ENCODE measurements around the gene ACIN1. TPM values are rescaled to one million over a fixed set of nuclear protein-coding genes. Genes with fewer than 3 reads are reported as not detected.

The ACIN1 gene
- total and polyA plus RNA-seq, 12 donors: 73.1 to 431 (median 133) TPM

DNA sequence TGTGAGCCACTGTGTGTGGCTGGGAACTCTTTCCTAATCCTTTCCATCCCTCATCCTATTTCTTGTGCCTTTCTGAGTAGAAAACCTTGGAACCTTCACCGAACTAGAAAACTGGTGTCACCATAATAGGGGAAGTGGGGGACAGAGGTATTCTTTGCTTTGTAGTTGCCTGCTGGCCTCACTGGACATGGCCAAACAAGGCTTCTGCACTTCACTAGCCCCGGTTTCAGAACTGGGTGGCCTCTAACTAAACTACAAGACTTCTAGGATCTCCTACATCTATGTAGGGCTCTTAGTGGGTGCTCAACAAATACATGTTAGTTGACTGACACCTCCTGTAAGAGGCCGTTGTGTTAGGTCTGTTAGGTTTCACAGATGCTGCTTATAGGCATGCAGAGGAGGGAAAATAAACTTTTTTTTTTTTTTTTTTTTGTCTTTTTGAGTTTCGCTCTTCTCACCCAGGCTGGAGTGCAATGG, 10.4 kb upstream of the ACIN1 start:
- intact Hi-C loops (cut with DNase I): no loop called here
- Histone ChIP-seq H3K4me3 (no peak overlapping the region), H3K27me3 (no peaks in the 10 kb centered on the region), H3K36me3 (replicated peaks in 1 of 2) (no peaks in the 10 kb centered on the region), H3K9me3 (replicated peaks in 1 of 3) (no peaks in the 10 kb centered on the region), H3K4me1 (replicated peaks in 1 of 2) (no peaks in the 10 kb centered on the region), H3K27ac (no peak overlapping the region)
- DNase-seq: no peak
- 86 to 92% (median 90%) methylated on average over 4 of the region's 4 CpGs for WGBS, 4 donors
- no peak for TF ChIP-seq POLR2A (IDR thresholded peaks at IDR 0.05)
- TF ChIP-seq, protein P1, sequence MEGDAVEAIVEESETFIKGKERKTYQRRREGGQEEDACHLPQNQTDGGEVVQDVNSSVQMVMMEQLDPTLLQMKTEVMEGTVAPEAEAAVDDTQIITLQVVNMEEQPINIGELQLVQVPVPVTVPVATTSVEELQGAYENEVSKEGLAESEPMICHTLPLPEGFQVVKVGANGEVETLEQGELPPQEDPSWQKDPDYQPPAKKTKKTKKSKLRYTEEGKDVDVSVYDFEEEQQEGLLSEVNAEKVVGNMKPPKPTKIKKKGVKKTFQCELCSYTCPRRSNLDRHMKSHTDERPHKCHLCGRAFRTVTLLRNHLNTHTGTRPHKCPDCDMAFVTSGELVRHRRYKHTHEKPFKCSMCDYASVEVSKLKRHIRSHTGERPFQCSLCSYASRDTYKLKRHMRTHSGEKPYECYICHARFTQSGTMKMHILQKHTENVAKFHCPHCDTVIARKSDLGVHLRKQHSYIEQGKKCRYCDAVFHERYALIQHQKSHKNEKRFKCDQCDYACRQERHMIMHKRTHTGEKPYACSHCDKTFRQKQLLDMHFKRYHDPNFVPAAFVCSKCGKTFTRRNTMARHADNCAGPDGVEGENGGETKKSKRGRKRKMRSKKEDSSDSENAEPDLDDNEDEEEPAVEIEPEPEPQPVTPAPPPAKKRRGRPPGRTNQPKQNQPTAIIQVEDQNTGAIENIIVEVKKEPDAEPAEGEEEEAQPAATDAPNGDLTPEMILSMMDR (IDR thresholded peaks at IDR 0.05): no peak

DNA sequence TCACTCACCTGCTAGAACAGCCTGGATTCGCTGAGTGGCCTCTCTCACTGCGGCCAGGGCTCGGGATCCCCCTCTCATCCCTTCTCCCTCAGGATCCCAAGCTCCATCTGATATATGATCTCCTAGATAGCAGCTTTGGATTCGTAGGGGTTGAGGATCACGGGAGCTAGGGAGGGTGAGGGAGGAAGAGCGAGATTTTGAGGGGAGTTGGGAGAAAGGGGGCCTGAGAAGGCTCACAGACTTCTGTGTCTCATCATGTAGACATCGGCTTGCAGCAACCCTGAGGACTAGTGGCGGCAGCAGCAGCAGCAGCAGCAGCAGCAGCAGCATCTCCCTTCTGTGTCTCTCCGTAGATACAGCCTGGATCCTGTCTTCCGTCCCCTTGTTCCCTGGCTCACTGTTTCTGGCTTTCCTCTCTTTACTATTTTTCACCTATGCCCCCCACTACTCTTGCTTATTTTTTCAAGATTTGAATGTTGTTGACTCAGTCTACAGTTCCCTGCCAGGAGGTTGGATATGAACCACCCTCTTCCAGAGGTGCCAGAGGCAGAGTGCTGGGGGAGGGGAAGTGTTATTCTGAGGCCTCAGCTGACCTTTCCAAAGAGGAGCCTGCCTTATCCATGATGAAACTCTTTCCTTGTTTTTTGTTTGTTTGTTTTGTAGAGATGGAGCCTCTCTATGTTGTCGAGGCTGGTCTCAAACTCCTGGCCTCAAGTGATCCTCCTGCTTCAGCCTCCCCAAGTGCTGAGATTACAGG, 9.8 kb upstream of the ACIN1 start, which contains the start of gene CIROP:
TSS of gene CIROP (minus strand) at position 399 of the 757 bp plus-strand sequence. CDS start at position 330, 69 bp downstream.
- no peaks in the 10 kb centered on the region for H3K9me3 ChIP-seq (replicated peaks in 1 of 3)
- no peaks in the 10 kb centered on the region for H3K36me3 ChIP-seq (replicated peaks in 1 of 2)
- intact Hi-C loops (cut with DNase I): loop anchor here (5.0 kb wide), 2 partner anchors 37 to 42 kb away; no protein-coding TSS in a partner anchor
- DNase-seq: no peak
- no peaks in the 10 kb centered on the region for H3K27me3 ChIP-seq
- WGBS, 4 donors: 68 to 74% (median 73%) methylated on average over 11 of the region's 11 CpGs
- no peak within 1 kb of the TSS for H3K27ac ChIP-seq
- no peak for TF ChIP-seq POLR2A (IDR thresholded peaks at IDR 0.05)
- TF ChIP-seq, protein P1 (IDR thresholded peaks at IDR 0.05): no peak
- H3K4me1 ChIP-seq (replicated peaks in 1 of 2): peaks cover under 1% of the 10 kb centered on the region in 2 donors
- H3K4me3 ChIP-seq: no peak within 1 kb of the TSS

DNA sequence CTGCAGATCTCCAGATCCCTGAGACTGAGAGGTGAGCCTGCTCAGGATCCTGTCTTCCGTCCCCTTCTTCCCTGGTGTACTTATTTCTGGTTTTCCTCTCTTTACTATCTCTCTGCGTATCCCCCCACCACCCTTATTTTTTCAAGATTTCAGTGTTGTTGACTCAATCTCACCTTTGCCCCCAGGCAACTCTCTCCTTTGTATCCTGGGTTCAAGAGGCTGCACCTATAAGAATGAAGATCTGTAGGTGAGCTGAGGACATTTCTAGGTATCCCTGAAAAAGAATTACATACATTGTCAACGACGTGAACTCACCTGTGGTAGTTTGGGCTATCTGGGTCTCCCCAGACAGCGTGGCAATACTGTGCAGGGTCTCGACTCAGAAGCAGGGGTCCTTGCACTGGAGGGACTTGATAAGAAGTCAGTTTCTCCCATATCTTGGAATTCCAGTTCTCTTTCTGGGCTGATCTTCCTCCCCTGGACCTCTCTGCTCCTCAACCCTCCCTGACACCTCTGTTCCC, 9.2 kb upstream of the ACIN1 start:
- peaks cover 0 to under 1% of the 10 kb centered on the region in 2 donors for H3K36me3 ChIP-seq (replicated peaks in 1 of 2)
- WGBS, 4 donors: 78 to 86% (median 83%) methylated on average over 6 of the region's 6 CpGs
- H3K27ac ChIP-seq: no peak overlapping the region
- TF ChIP-seq POLR2A (IDR thresholded peaks at IDR 0.05): no peak
- TF ChIP-seq, protein P1 (IDR thresholded peaks at IDR 0.05): no peak
- H3K4me3 ChIP-seq: no peak overlapping the region
- intact Hi-C loops (cut with DNase I): loop anchor here (5.0 kb wide), 2 partner anchors 37 to 42 kb away; no protein-coding TSS in a partner anchor
- no peaks in the 10 kb centered on the region for H3K27me3 ChIP-seq
- H3K4me1 ChIP-seq (replicated peaks in 1 of 2): peaks cover 4 to 6% of the 10 kb centered on the region in 2 donors
- DNase-seq: no peak
- no peaks in the 10 kb centered on the region for H3K9me3 ChIP-seq (replicated peaks in 1 of 3)

DNA sequence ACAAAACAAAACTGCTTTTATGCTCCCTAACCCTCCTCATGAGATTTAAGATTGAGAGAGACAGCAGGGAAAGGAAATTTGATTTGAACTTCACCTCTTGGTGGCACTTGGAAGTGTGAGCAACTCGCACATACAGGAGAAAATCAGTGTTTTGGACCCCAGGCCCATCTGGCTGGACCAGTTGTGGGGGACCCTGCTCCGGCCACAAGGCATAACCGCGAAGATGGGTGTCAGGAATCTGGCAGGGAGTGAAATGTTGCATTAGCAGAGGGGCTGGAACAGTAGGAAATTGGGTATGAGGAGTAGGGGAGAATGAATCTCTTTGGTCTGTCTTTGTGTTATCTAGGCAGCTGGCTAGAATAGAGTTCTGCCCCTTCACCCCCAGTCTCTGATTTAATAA, 8.6 kb upstream of the ACIN1 start:
- no peak for DNase-seq
- TF ChIP-seq POLR2A (IDR thresholded peaks at IDR 0.05): no peak
- TF ChIP-seq, protein P1 (IDR thresholded peaks at IDR 0.05): no peak
- Histone ChIP-seq H3K4me3 (no peak overlapping the region), H3K4me1 (replicated peaks in 1 of 2) (peaks cover 6 to 12% of the 10 kb centered on the region in 2 donors), H3K27me3 (no peaks in the 10 kb centered on the region), H3K36me3 (replicated peaks in 1 of 2) (peaks cover 0 to 6% of the 10 kb centered on the region in 2 donors), H3K27ac (no peak overlapping the region), H3K9me3 (replicated peaks in 1 of 3) (no peaks in the 10 kb centered on the region)
- 81 to 93% (median 84%) methylated on average over 4 of the region's 4 CpGs for WGBS, 4 donors
- intact Hi-C loops (cut with DNase I): loop anchor here (5.0 kb wide), 2 partner anchors 36 to 41 kb away; no protein-coding TSS in a partner anchor
